ENCODE data around the gene OR52M1. TPM values are rescaled to one million over a fixed set of nuclear protein-coding genes. Genes with fewer than 3 reads are reported as not detected.

OR52M1 gene, protein sequence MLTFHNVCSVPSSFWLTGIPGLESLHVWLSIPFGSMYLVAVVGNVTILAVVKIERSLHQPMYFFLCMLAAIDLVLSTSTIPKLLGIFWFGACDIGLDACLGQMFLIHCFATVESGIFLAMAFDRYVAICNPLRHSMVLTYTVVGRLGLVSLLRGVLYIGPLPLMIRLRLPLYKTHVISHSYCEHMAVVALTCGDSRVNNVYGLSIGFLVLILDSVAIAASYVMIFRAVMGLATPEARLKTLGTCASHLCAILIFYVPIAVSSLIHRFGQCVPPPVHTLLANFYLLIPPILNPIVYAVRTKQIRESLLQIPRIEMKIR
- not detected for total RNA-seq (2013)
- polyA plus RNA-seq (not detected), polyA minus RNA-seq (not detected in 2 replicates), total RNA-seq (0 to 0.30 (median 0) reads per million in 11 experiments)

DNA sequence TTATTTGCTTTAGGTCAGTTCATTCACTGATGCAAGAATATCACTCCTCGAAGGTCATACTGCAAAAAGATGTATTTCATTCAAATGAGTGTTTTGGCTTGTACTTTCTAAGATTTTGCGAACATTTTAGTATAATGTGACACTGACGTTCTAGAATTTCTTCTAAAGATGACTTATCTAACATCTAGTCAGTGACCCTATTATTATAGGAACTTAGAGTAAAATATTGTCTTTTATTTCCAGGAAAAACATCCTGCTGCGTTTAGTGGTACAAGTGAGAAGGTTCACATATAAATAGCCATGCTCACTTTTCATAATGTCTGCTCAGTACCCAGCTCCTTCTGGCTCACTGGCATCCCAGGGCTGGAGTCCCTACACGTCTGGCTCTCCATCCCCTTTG lies at the start of gene OR52M1:
OR52M1 (plus strand) TSS at position 301 of the 400 bp plus-strand sequence; CDS start at position 301, 0 bp downstream.
- Mint-ChIP-seq H3K4me1 (peaks cover 3% of the 10 kb centered on the region), H3K27me3 (ENCODE audit: low read depth in 3 of 3) (peaks cover 1 to 9% (median 3%) of the 10 kb centered on the region in 3 donors), H3K36me3 (no peaks in the 10 kb centered on the region), H3K9me3 (no peaks in the 10 kb centered on the region), H3K4me3 (no peak within 1 kb of the TSS), H3K27ac (no peak within 1 kb of the TSS)
- H4K20me1 ChIP-seq (ENCODE audit: insufficient read depth, low read length): no peaks in the 10 kb centered on the region
- intact Hi-C loops (cut with micrococcal nuclease): no loop called here
- H3K79me2 ChIP-seq (ENCODE audit: insufficient read depth, low read length): no peaks in the 10 kb centered on the region
- no peaks in the 10 kb centered on the region for H3K9me3 ChIP-seq (replicated peaks in 1 of 2; ENCODE audit: control insufficient read depth in 1 of 2, insufficient read depth in 1 of 2, low read length in 2 of 2)
- no peak within 1 kb of the TSS for H3K27ac ChIP-seq (ENCODE audit: low read depth in 1 of 2, low read length in 2 of 2)
- H3K4me2 ChIP-seq (replicated peaks; ENCODE audit: extremely low read depth, low read length, poor library complexity, severe bottlenecking): no peak within 1 kb of the TSS
- H3K27me3 ChIP-seq (ENCODE audit: control insufficient read depth in 2 of 2, insufficient read depth in 2 of 2, low read length in 2 of 2): peaks cover 6 to 8% of the 10 kb centered on the region in 2 donors
- H3K36me3 ChIP-seq (replicated peaks in 1 of 2; ENCODE audit: control insufficient read depth in 1 of 2, insufficient read depth in 2 of 2, low read length in 2 of 2): no peaks in the 10 kb centered on the region
- TF ChIP-seq, protein P1, sequence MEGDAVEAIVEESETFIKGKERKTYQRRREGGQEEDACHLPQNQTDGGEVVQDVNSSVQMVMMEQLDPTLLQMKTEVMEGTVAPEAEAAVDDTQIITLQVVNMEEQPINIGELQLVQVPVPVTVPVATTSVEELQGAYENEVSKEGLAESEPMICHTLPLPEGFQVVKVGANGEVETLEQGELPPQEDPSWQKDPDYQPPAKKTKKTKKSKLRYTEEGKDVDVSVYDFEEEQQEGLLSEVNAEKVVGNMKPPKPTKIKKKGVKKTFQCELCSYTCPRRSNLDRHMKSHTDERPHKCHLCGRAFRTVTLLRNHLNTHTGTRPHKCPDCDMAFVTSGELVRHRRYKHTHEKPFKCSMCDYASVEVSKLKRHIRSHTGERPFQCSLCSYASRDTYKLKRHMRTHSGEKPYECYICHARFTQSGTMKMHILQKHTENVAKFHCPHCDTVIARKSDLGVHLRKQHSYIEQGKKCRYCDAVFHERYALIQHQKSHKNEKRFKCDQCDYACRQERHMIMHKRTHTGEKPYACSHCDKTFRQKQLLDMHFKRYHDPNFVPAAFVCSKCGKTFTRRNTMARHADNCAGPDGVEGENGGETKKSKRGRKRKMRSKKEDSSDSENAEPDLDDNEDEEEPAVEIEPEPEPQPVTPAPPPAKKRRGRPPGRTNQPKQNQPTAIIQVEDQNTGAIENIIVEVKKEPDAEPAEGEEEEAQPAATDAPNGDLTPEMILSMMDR (IDR thresholded peaks at IDR 0.05): no peak
- DNase-seq: no peak
- no peak within 1 kb of the TSS for H2AFZ ChIP-seq (ENCODE audit: insufficient read depth, low read depth, low read length, poor library complexity, severe bottlenecking)
- no peaks in the 10 kb centered on the region for H3K4me1 ChIP-seq (ENCODE audit: control insufficient read depth in 1 of 2, insufficient read depth in 2 of 2, low read length in 2 of 2)
- H3K4me3 ChIP-seq (replicated peaks in 1 of 3; ENCODE audit: low read depth in 2 of 3, low read length in 3 of 3): no peak within 1 kb of the TSS
- WGBS (ENCODE audit: insufficient coverage): no CpG with 5 or more reads among the region's 5 CpGs
- no peak within 1 kb of the TSS for H3K9ac ChIP-seq (ENCODE audit: insufficient read depth, low read length, poor library complexity, severe bottlenecking)

DNA sequence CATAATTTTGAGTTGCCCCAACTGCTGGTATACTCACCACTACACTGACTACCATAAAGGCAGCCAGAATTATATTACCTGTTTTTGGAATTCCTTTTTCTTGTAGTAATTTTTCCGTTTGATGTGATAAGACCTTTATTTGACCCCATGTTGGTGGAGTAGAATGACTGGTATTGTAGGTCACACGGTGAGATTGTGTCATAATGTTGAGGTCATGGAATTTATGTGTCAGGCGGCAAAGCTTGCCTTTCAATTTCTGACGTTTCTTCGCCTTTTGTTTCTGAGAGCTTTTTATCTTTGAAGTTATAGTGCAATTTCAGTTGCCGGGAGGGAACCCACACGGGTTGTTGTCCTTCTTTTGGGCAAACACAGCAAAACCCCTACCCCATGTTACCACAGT lies 49.5 kb upstream of the OR52M1 start:
- Histone ChIP-seq H3K27ac (ENCODE audit: low read depth in 1 of 2, low read length in 2 of 2) (no peak overlapping the region), H3K79me2 (ENCODE audit: insufficient read depth, low read length) (no peaks in the 10 kb centered on the region), H3K27me3 (ENCODE audit: control insufficient read depth in 2 of 2, insufficient read depth in 2 of 2, low read length in 2 of 2) (peaks cover 3 to 4% of the 10 kb centered on the region in 2 donors), H3K4me2 (replicated peaks; ENCODE audit: extremely low read depth, low read length, poor library complexity, severe bottlenecking) (no peak overlapping the region), H3K4me3 (replicated peaks in 1 of 3; ENCODE audit: low read depth in 2 of 3, low read length in 3 of 3) (no peak overlapping the region), H3K9me3 (replicated peaks in 1 of 2; ENCODE audit: control insufficient read depth in 1 of 2, insufficient read depth in 1 of 2, low read length in 2 of 2) (no peaks in the 10 kb centered on the region), H2AFZ (ENCODE audit: insufficient read depth, low read depth, low read length, poor library complexity, severe bottlenecking) (no peak overlapping the region), H4K20me1 (ENCODE audit: insufficient read depth, low read length) (no peaks in the 10 kb centered on the region), H3K9ac (ENCODE audit: insufficient read depth, low read length, poor library complexity, severe bottlenecking) (no peak overlapping the region), H3K36me3 (replicated peaks in 1 of 2; ENCODE audit: control insufficient read depth in 1 of 2, insufficient read depth in 2 of 2, low read length in 2 of 2) (no peaks in the 10 kb centered on the region), H3K4me1 (ENCODE audit: control insufficient read depth in 1 of 2, insufficient read depth in 2 of 2, low read length in 2 of 2) (peaks cover 7 to 11% of the 10 kb centered on the region in 2 donors)
- TF ChIP-seq, protein P1 (IDR thresholded peaks at IDR 0.05): no peak
- intact Hi-C loops (cut with micrococcal nuclease): no loop called here
- H3K9me3 Mint-ChIP-seq: peaks cover 0 to 7% (median 6%) of the 10 kb centered on the region in 7 donors
- 77% methylated on average over 3 of the region's 7 CpGs for WGBS (ENCODE audit: insufficient coverage)
- no peak overlapping the region for H3K4me3 Mint-ChIP-seq
- peak in 1 of 3 donors; percentile 16 for DNase-seq
- H3K36me3 Mint-ChIP-seq: peaks cover 5 to 6% of the 10 kb centered on the region in 2 donors
- peaks cover 19% of the 10 kb centered on the region for H3K4me1 Mint-ChIP-seq
- peaks cover 6 to 17% (median 10%) of the 10 kb centered on the region in 3 donors for H3K27me3 Mint-ChIP-seq (ENCODE audit: low read depth in 3 of 3)
- no peak overlapping the region for H3K27ac Mint-ChIP-seq
